Measurements from ENCODE around the gene MCTP1.

The MCTP1 gene

GRCh38 chr5:95048628-95049027, 236.3 kb downstream of the MCTP1 start:
- no peak overlapping the region for H3K9ac ChIP-seq (ENCODE audit: low read length)
- H3K36me3 ChIP-seq (replicated peaks; ENCODE audit: low read depth, low read length) = no peaks in the 10 kb centered on the region
- H3K4me1 ChIP-seq (ENCODE audit: low read length) = no peaks in the 10 kb centered on the region
- H3K27ac ChIP-seq (ENCODE audit: low read length) = no peak overlapping the region
- no peaks in the 10 kb centered on the region for H4K20me1 ChIP-seq (ENCODE audit: insufficient read depth, low read length)
- H3K4me2 ChIP-seq (ENCODE audit: low read length) = no peak overlapping the region
- H3K4me3 ChIP-seq (ENCODE audit: low read length) = no peak overlapping the region
- no peaks in the 10 kb centered on the region for H3K27me3 ChIP-seq (ENCODE audit: low read depth, low read length)
- H3K79me2 ChIP-seq (ENCODE audit: low read length) = no peaks in the 10 kb centered on the region
- TF ChIP-seq CTCF (IDR thresholded peaks at IDR 0.05; ENCODE audit: low read depth, low read length) (no peak), EZH2phosphoT487 (IDR thresholded peaks at IDR 0.05; ENCODE audit: low read depth) (no peak)
- H3K9me3 ChIP-seq (ENCODE audit: insufficient read depth, low read length) = no peaks in the 10 kb centered on the region
- no peak overlapping the region; the same call in 1 of the 2 replicates for H2AFZ ChIP-seq (ENCODE audit: low read depth, low read length)

GRCh38 chr5:95045181-95045965, 239.5 kb downstream of the MCTP1 start:
- H3K27me3 ChIP-seq (ENCODE audit: low read depth, low read length) = no peaks in the 10 kb centered on the region
- H3K79me2 ChIP-seq (ENCODE audit: low read length) = no peaks in the 10 kb centered on the region
- no peaks in the 10 kb centered on the region for H3K9me3 ChIP-seq (ENCODE audit: insufficient read depth, low read length)
- H3K36me3 ChIP-seq (replicated peaks; ENCODE audit: low read depth, low read length) = no peaks in the 10 kb centered on the region
- no peaks in the 10 kb centered on the region for H3K4me1 ChIP-seq (ENCODE audit: low read length)
- no peak overlapping the region for H3K4me2 ChIP-seq (ENCODE audit: low read length)
- H4K20me1 ChIP-seq (ENCODE audit: insufficient read depth, low read length) = no peaks in the 10 kb centered on the region
- no peak overlapping the region for H2AFZ ChIP-seq (ENCODE audit: low read depth, low read length)
- H3K4me3 ChIP-seq (ENCODE audit: low read length) = no peak overlapping the region
- H3K9ac ChIP-seq (ENCODE audit: low read length) = no peak overlapping the region
- TF ChIP-seq EZH2phosphoT487 (IDR thresholded peaks at IDR 0.05; ENCODE audit: low read depth) (no peak), CTCF (IDR thresholded peaks at IDR 0.05; ENCODE audit: low read depth, low read length) (no peak)
- no peak overlapping the region for H3K27ac ChIP-seq (ENCODE audit: low read length)

GRCh38 chr5:95044096-95044495, 240.8 kb downstream of the MCTP1 start:
- H3K27me3 ChIP-seq (ENCODE audit: low read depth, low read length) = no peaks in the 10 kb centered on the region
- no peaks in the 10 kb centered on the region for H3K36me3 ChIP-seq (replicated peaks; ENCODE audit: low read depth, low read length)
- H2AFZ ChIP-seq (ENCODE audit: low read depth, low read length) = no peak overlapping the region
- no peak overlapping the region for H3K27ac ChIP-seq (ENCODE audit: low read length)
- H4K20me1 ChIP-seq (ENCODE audit: insufficient read depth, low read length) = no peaks in the 10 kb centered on the region
- H3K9ac ChIP-seq (ENCODE audit: low read length) = no peak overlapping the region
- no peaks in the 10 kb centered on the region for H3K9me3 ChIP-seq (ENCODE audit: insufficient read depth, low read length)
- no peak overlapping the region for H3K4me2 ChIP-seq (ENCODE audit: low read length)
- H3K4me1 ChIP-seq (ENCODE audit: low read length) = no peaks in the 10 kb centered on the region
- TF ChIP-seq CTCF (IDR thresholded peaks at IDR 0.05; ENCODE audit: low read depth, low read length) (no peak), EZH2phosphoT487 (IDR thresholded peaks at IDR 0.05; ENCODE audit: low read depth) (no peak)
- H3K79me2 ChIP-seq (ENCODE audit: low read length) = no peaks in the 10 kb centered on the region
- no peak overlapping the region for H3K4me3 ChIP-seq (ENCODE audit: low read length)

GRCh38 chr5:95043648-95044047, 241.2 kb downstream of the MCTP1 start:
- TF ChIP-seq EZH2phosphoT487 (IDR thresholded peaks at IDR 0.05; ENCODE audit: low read depth) (no peak), CTCF (IDR thresholded peaks at IDR 0.05; ENCODE audit: low read depth, low read length) (no peak)
- no peaks in the 10 kb centered on the region for H3K9me3 ChIP-seq (ENCODE audit: insufficient read depth, low read length)
- no peak overlapping the region for H3K4me3 ChIP-seq (ENCODE audit: low read length)
- H3K79me2 ChIP-seq (ENCODE audit: low read length) = no peaks in the 10 kb centered on the region
- H2AFZ ChIP-seq (ENCODE audit: low read depth, low read length) = no peak overlapping the region
- no peaks in the 10 kb centered on the region for H4K20me1 ChIP-seq (ENCODE audit: insufficient read depth, low read length)
- no peak overlapping the region for H3K27ac ChIP-seq (ENCODE audit: low read length)
- no peaks in the 10 kb centered on the region for H3K27me3 ChIP-seq (ENCODE audit: low read depth, low read length)
- no peak overlapping the region for H3K4me2 ChIP-seq (ENCODE audit: low read length)
- no peaks in the 10 kb centered on the region for H3K36me3 ChIP-seq (replicated peaks; ENCODE audit: low read depth, low read length)
- H3K9ac ChIP-seq (ENCODE audit: low read length) = no peak overlapping the region
- no peaks in the 10 kb centered on the region for H3K4me1 ChIP-seq (ENCODE audit: low read length)

Data from OCI-LY3 (cell line).